Neural progenitor cell (in vitro differentiated cells): ENCODE results near the gene ADGRA3.
"Not testable (repeated sequence)": the region's sequence is repeated elsewhere in the genome, so short reads cannot be mapped to it uniquely, and the experiment has no call there.

Experiments
- CTCF ChIP-seq: fragments of 200-600 bp; sonication (generic); IDR thresholded peaks from 2 replicates; pipeline ENCODE4 v1.5.1; 2017; ENCODE audit warnings: antibody characterized with exemption, mild to moderate bottlenecking
- EZH2 ChIP-seq: fragments of 200-600 bp; sonication (generic); IDR thresholded peaks from 2 replicates; pipeline ENCODE4 v1.6.1; 2017; ENCODE audit warnings: antibody characterized with exemption, mild to moderate bottlenecking, moderate library complexity
- EZH2phosphoT487 ChIP-seq: fragments of 200-600 bp; sonication (generic); IDR thresholded peaks from 2 replicates; pipeline ENCODE4 v1.6.1; 2017; ENCODE audit warnings: antibody characterized with exemption

GRCh38 chr4:22475311-22475646 lies 40.6 kb downstream of the ADGRA3 start:
- TF ChIP-seq EZH2, CTCF, EZH2phosphoT487: not testable (repeated sequence)
